GM15510 (cell line): ENCODE data around the gene FAM20C.

Experiments
- POLR2A ChIP-seq: IDR thresholded peaks from 3 replicates; pipeline ENCODE4 v1.6.1; 2011; ENCODE audit warnings: borderline replicate concordance; ENCODE audit not compliant: insufficient read length; ENCODE audit errors: extremely low read depth

FAM20C gene

GRCh38 chr7:205115-206010 is 13.0 kb downstream of the FAM20C start:
- no peak for TF ChIP-seq POLR2A

- no peak for TF ChIP-seq POLR2A
Observed at GRCh38 chr7:207418-208129, 15.2 kb downstream of the FAM20C start.

DNA sequence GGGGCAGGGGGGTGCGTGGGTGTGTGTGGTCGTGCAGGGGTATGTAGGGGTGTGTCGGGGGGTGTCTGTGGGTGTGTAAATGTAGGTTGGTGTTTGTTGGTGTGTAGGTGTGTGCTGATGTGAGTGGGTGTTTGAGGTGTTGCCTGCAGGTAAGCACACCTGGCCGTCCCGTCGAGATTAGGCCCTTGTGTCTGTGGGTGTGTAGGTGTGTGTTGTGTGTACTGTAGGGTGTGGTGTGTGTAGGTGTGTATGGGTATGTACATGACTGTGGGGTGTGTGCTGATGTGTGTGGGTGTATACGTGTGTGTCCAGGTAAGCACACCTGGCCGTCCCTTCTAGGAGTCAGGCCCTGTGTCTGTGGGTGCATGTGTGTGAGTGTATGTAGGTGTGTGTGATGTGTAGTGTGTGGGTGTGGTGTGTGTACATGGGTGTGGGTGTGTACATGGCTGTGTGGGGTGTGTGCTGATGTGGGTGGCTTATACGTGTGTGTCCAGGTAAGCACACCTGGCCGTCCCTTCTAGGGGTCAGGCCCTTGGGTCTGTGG is 15.8 kb downstream of the FAM20C start:
- no peak for TF ChIP-seq POLR2A

DNA sequence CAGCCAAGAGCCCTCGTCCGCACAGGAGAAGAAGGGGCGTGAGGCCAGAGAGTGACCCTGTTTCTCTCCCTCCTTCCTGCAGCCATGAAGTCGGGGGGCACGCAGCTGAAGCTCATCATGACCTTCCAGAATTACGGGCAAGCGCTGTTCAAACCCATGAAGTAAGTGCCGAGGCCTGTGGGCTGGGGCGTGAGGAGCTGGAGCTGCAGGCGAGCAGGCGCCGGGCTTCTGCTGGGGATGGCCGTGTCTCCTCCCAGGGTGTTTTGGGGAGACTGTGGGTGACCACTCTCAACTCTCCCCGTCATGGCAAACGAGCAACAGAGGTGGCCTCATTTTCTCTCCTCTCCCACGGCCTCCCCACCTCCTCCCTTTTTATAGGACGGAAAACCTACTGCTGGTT is 16.4 kb downstream of the FAM20C start:
- no peak for TF ChIP-seq POLR2A

DNA sequence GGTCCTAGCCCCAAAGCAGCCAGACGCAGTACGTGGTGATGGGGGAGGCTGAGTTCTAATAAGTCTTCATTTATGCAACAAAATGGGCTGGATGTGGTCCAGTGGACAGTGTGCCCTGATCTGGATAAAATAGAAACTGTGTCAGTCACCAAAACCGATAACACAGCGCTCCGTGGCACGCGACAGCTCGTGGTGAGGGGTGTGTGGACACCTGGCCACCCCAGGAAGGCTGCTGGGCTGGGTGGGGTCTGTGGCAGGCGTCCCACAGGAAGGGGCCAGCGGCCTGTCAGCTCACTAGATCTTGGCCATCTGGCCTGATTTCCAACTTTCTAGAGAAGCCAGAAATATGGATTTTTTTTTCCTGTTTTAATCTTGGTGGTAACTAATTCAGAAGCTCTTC is 17.0 kb downstream of the FAM20C start:
- no peak for TF ChIP-seq POLR2A

DNA sequence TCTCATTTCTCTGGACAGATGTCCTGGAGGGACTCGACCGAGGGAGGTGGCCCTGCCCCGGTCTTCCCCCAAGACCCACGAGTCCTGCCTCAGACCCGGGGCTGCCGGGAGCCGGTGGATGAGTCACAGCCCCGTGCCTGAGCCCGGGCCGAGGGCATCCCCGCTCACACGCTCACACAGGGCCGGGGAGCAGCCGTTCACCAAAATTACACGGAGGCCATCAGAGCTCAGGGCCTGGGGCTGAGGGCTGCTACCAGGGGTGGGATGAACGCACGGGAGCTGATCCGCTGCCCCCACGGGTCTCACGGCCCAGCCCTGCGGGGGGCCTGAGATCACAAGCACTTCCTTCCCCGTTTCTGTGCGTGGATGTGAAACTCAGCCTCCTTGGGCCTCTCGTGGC is 17.5 kb downstream of the FAM20C start:
- TF ChIP-seq POLR2A, result no peak

GRCh38 chr7:210401-210925 is 18.1 kb downstream of the FAM20C start:
- no peak for TF ChIP-seq POLR2A

DNA sequence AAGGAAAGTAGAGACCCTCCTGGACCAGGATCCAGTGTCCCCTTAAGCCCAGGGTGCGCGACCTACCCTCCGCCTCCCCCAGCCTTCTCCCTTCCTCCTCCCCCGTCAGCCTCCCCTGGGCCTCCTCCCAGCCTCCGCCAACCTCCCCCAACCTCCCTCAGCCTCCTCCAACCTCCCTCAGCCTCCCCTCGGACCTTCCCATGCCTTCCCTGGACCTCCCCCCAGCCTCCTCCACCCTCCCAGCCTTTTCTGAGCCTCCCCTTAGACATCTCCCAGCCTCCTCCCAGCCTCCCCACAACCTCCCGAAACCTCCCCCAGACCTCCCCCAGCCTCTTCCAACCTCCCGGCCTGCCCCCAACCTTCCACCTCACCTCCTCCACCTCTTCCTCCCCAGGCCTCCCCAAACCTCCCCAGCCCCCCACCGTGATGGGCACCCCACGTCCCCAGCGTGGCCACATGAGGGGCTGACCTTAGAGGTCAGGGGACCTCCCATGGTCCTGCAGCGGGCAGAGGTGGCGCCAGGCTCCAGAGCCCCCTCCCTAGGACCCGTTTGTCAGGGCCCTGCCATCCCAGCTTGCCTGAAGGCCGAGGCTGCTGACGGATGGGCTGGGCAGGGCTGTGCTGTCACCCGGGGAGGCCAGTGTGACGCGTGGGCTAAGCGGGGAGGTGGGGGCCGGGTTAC is 18.8 kb downstream of the FAM20C start:
- TF ChIP-seq POLR2A, result no peak

DNA sequence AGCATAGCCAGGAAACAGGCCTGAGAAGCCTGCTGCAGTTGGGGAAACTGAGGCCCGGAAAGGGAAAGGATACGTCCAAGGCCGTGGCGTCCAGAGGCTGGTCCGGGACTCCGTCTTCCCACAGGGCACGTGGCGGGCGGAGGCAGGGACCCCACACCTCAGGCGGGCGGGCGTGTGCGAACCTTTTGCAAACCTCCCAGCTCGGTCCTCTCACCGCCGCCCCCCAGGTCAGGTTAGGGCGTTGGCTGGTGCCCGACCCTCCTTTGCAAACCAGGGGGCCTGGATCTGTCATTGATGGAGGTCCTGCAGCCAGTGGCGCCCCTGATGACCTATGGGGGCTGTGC is 19.3 kb downstream of the FAM20C start:
- no peak for TF ChIP-seq POLR2A

DNA sequence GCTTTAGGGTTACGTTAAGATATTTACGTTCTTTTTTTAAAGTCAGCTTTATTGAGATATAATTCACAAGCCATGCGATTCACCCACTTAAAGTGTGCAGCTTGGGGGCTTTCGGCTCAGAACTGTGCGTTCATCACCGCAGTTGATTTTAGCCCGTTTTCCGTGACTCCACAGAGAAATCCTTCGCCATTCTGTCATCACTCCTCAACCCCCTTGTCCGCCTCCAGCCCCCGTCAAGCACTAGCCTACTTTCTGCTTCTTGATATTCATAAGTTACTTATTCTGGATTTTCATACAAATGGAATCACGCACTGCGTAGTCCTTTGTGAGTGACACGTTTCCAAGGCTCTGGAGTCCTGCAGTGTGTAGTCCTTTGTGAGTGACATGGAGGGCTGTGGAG is 20.4 kb downstream of the FAM20C start:
- TF ChIP-seq POLR2A, result no peak

DNA sequence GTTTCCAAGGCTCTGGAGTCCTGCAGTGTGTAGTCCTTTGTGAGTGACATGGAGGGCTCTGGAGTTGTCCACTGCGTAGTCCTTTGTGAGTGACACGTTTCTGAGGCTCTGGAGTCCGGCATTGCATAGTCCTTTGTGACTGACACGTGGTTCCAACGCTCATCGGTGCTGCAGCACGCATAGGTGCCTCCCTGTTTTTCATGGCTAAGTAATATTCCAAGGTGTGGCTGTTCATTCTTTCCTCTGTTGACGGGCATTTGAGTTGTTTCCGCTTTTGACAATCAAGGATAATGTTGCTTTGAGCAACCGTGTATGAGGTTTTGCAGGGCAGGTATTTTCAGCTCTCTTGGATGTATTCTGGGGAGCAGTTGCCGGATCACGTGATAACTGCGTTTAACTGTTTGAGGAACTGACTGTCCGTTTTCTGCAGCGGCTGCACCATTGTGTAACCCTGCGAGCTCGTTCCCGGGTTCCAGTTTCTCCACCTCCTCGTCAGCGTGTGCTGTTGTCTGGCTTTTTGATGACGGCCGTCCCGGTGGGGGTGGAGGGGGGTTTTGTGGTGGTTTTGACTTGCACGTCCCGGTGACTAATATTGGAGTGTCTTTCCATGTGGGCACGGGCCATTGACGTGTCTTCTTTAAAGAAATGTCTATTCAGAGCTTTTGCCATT is 21.1 kb downstream of the FAM20C start:
- TF ChIP-seq POLR2A, result no peak

DNA sequence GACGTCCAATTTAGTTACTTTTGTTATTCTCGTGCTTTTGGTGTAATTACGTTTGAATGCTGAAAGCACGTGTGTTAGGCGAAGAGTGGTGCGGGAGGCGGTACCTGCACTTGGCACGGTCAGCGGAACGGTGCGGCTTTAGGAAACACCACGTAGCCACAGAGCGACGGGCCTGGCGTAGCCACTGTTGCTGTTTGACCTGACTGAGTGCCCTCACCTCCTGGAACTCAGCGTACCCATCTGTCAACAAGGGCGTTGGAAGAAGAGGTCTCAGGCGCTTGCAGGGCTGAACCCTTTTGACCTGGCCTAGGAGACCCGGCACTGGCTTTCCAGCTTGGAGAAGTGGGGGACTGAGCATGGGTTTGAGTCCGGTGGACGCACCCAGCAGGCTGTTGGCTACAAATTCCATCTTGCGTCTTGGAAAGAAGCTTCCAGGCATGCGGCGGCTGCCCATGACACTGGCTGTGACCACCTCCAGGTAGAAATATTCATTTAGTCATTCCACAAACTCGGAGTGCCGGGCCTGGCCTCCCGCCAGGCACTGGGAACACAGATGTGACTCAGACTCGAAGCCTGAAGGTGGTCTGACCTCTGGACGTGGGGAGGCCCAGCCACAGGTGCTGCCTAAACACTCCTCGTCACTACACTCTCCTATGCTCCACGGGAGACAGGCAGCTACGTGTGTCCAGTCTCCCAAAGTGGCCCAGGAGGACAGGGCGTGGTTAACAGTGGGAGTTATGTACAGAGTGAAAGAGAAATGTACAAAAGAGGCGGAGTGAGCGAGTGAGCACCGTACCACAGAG is 22.2 kb downstream of the FAM20C start:
- TF ChIP-seq POLR2A, result no peak

DNA sequence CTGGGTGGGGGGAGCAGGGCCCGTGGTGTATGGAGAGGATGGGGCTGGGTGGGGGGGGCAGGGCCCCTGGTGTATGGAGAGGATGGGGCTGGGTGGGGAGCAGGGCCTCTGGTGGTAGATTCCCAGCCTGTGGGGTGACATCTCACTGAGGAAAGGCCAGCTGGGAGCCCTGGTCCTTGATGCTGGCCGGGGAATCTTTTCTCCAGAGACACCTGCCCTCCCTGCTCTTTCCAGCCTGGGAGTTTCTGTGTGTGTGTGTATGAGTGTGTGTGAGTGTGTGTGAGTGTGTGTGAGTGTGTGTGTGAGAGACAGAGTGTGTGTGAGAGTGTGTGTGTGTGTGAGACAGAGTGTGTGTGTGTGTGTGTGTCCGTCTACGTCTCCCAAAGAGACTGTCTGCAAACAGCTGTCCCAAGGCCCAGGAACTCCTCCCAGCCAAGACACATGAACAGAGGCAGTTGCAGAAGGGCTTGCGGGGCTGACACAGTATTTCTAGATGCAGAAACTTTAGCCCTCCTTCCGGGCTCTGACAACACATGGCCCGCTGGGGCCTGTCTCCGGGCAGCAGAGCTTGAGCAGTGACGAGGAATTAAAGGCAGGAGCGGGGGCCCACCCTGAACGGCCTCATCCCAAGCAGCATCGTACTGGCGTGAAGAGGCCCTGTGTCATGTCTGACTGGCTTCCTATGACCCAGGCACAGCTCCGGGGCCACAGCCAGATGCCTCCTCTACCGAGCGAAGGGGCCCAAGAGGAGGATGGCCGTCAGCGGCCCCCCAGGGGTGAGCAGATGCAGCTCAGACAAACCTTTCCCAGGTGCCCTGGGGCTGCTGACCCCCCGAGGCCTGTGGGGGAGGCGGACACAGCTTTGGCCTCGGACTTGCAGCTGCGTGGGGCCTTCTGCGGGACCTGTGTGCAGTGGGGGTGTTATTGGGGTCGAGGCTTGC is 24.3 kb downstream of the FAM20C start:
- no peak for TF ChIP-seq POLR2A

GRCh38 chr7:217781-218180 is 25.4 kb downstream of the FAM20C start:
- no peak for TF ChIP-seq POLR2A
